Thymus (tissue), 11 donors: Measurements from ENCODE around the gene KCNMB1. TPM values are rescaled to one million over a fixed set of nuclear protein-coding genes. Genes with fewer than 3 reads are reported as not detected.
"Not testable (repeated sequence)": the region's sequence is repeated elsewhere in the genome, so short reads cannot be mapped to it uniquely, and the experiment has no call there.

ENCODE experiments used
- DNase-seq, 9 donors: peaks; one replicate each; pipeline ENCODE4 v3.0.0-alpha.2; 2013; ENCODE audit warnings: low spot score in 9 of 9, low read depth in 6 of 9, missing footprints in 1 of 9
- H3K27ac ChIP-seq, 2 donors: one replicate each; pipeline ENCODE4 v1.5.1; 2013; ENCODE audit warnings: control low read depth in 1 of 2, low read depth in 1 of 2, low read length in 1 of 2, mild to moderate bottlenecking in 1 of 2, moderate library complexity in 1 of 2
- H3K27me3 ChIP-seq, 2 donors: one replicate each; pipeline ENCODE4 v1.5.1; 2013; ENCODE audit warnings: low read length in 1 of 2; ENCODE audit not compliant: control insufficient read depth in 2 of 2, insufficient read depth in 1 of 2
- H3K36me3 ChIP-seq, 2 donors: one replicate each; pipeline ENCODE4 v1.5.1; 2013; ENCODE audit warnings: low read length in 1 of 2, mild to moderate bottlenecking in 1 of 2, moderate library complexity in 1 of 2; ENCODE audit not compliant: control insufficient read depth in 2 of 2, insufficient read depth in 2 of 2
- H3K4me1 ChIP-seq, 2 donors: one replicate each; pipeline ENCODE4 v1.5.1; 2013; ENCODE audit warnings: low read length in 2 of 2; ENCODE audit not compliant: control insufficient read depth in 2 of 2, insufficient read depth in 2 of 2
- H3K4me3 ChIP-seq, 2 donors: one replicate each; pipeline ENCODE4 v1.5.1; 2013; ENCODE audit warnings: low read length in 2 of 2, control low read depth in 1 of 2, mild to moderate bottlenecking in 1 of 2
- H3K9me3 ChIP-seq, 2 donors: one replicate each; pipeline ENCODE4 v1.5.1; 2013; ENCODE audit warnings: low read length in 1 of 2, mild to moderate bottlenecking in 1 of 2; ENCODE audit not compliant: control insufficient read depth in 2 of 2, insufficient read depth in 1 of 2
- WGBS: extraction: QIAGEN DNeasy Blood & Tissue Kit; methylation state at CpG from one replicate; pipeline ENCODE4 v1.1.7; 2013; 5-methylcytosine and 5-hydroxymethylcytosine counted together
- polyA plus RNA-seq: library from polyadenylated mRNA; stranded (reverse); fragments of 200-250 nt; gene quantifications from one replicate; pipeline ENCODE4 v1.2.3, GENCODE V29; 2013
- total RNA-seq: library from RNA; stranded (reverse); fragments of 120-200 nt; gene quantifications from one replicate; pipeline ENCODE4 v1.2.4, GENCODE V29; 2013
- donor health status: healthy.

The KCNMB1 gene
- total and polyA plus RNA-seq, 2 donors: 0.57 to 2.9 TPM

DNA sequence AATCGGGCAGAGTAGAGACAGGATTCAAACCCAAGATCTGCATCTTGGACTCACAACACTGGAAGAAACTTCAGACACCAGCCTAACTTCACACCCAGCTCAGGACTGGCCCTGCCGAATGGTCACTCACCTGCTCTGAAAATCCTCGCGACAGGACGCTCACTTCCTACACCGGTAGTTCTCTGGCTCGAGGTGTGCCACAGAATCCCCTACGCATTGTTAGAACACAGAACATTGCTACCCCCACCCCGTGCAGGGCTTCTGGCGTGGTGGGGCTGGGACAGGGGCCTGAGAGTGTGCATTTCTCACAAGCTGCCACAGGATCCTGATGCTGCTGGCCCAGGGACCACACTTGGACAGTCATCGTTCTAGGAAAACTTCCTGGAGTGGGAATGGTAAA lies 12.1 kb downstream of the KCNMB1 start:
- 97% methylated on average over 11 of the region's 11 CpGs for WGBS
- Histone ChIP-seq H3K9me3 (no peaks in the 10 kb centered on the region), H3K27ac (no peak overlapping the region), H3K36me3 (no peaks in the 10 kb centered on the region), H3K27me3 (no peaks in the 10 kb centered on the region), H3K4me1 (no peaks in the 10 kb centered on the region), H3K4me3 (no peak overlapping the region)
- DNase-seq: no peak

DNA sequence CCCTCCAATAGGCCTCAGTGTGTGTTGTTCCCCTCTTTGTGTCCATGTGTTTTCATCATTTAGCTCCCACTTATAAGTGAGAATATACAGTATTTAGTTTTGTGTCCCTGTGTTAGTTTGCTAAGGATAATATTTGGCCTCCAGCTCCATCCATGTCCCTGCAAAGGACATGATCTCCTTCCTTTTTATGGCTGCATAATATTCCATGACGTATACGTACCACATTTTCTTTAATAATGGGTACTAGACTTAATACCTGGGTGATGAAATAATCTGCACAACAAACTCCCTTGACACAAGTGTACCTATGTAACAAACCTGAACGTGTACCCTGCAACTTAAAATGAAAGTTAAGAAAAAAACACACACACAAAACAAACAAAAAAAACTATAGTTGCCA lies 12.6 kb downstream of the KCNMB1 start:
- not testable (repeated sequence) for H3K27ac ChIP-seq, H3K4me3 ChIP-seq, DNase-seq, H3K4me1 ChIP-seq, H3K9me3 ChIP-seq, H3K27me3 ChIP-seq, H3K36me3 ChIP-seq
- WGBS: 80% methylated on average over 3 of the region's 3 CpGs

DNA sequence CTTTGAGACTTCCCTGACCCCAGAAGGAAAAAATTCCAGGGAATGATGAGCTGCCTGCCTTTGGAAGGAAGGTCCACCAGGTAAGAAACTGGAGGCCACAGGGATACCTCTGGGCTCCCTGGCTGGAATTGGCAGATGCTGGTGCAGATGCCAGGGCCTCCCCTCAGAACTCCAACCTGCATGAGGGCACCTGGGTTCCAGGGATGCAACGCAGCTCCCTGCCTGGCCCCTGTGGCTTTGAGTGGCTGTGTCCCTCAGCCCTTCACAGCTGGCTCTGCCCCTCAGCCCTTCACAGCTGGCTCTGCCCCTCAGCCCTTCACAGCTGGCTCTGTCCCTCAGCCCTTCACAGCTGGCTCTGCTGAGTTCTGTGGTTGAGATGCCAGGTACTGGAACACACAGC lies 13.9 kb downstream of the KCNMB1 start:
- Histone ChIP-seq H3K36me3 (no peaks in the 10 kb centered on the region), H3K27ac (no peak overlapping the region), H3K4me1 (no peaks in the 10 kb centered on the region), H3K27me3 (no peaks in the 10 kb centered on the region), H3K4me3 (no peak overlapping the region), H3K9me3 (no peaks in the 10 kb centered on the region)
- DNase-seq: no peak
- 88% methylated on average over 1 of the region's 1 CpG for WGBS

DNA sequence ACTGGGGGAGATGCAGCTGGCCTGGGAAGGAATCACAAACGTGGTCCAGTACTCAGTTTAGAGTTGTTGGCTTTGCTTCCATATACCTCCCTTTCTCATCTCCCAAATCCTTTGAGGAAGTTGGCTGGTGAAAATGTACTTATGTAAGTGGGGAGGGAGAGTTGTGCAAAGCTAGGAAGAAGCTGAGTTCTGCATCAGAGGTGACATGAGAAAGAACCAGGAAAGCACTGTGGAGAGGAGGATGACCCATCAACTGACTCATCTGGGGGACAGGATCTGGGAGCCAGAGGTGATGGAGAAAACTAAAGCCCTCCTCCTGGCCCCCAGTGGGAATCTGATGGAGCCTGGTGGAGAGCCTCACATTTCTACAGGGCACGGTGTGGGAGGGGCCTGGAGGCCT lies 16.2 kb downstream of the KCNMB1 start:
- H3K36me3 ChIP-seq: no peaks in the 10 kb centered on the region
- no peak overlapping the region for H3K27ac ChIP-seq
- no peak for DNase-seq
- no peaks in the 10 kb centered on the region for H3K9me3 ChIP-seq
- WGBS: 96% methylated on average over 2 of the region's 2 CpGs
- no peaks in the 10 kb centered on the region for H3K4me1 ChIP-seq
- H3K27me3 ChIP-seq: no peaks in the 10 kb centered on the region
- no peak overlapping the region for H3K4me3 ChIP-seq

DNA sequence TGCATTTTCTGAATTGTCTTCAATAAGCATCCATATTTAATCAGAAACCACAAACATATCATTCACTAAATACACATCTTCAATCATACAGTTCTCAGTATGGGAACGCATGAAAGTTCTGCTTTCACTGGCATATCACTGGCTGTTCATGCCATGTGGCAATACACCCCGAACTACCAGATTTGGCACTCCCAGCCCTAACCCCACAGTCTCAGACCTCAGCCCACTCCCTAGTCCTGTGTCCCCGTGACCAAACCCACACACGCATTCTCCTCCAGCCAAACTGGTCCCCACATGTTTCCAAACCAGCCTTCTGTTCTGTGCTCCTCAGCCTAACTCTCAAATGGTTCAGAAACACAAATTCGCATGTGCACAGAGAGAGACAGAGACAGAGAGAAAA lies 20.6 kb downstream of the KCNMB1 start:
- no peaks in the 10 kb centered on the region for H3K4me1 ChIP-seq
- no peaks in the 10 kb centered on the region for H3K27me3 ChIP-seq
- no peaks in the 10 kb centered on the region for H3K9me3 ChIP-seq
- H3K27ac ChIP-seq: no peak overlapping the region
- H3K36me3 ChIP-seq: no peaks in the 10 kb centered on the region
- WGBS: 98% methylated on average over 5 of the region's 5 CpGs
- DNase-seq: no peak
- H3K4me3 ChIP-seq: no peak overlapping the region

DNA sequence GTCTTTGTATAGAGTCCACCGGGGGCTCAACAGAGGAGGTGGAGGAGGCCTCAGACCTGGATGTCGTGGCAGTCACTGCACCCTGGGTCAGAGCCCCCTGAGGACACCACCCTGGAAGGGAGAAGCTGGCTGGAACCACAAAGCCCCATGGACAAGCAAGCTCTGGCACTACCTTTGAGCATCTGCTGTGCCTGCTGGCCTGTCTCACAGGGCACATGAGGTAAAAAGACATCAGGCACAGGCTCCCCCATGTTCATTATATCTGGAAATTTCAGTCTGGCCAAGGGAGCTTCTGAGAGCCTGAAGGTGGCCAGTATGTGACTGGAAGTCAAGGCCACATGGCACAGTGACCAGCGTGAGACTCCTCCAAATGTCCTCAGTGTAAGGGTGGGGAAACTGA lies 22.9 kb downstream of the KCNMB1 start:
- H3K4me1 ChIP-seq: peaks cover 0 to 6% of the 10 kb centered on the region in 2 donors
- no peaks in the 10 kb centered on the region for H3K36me3 ChIP-seq
- DNase-seq: no peak
- WGBS: 96% methylated on average over 3 of the region's 3 CpGs
- no peaks in the 10 kb centered on the region for H3K9me3 ChIP-seq
- no peak overlapping the region for H3K27ac ChIP-seq
- no peaks in the 10 kb centered on the region for H3K27me3 ChIP-seq
- H3K4me3 ChIP-seq: no peak overlapping the region

DNA sequence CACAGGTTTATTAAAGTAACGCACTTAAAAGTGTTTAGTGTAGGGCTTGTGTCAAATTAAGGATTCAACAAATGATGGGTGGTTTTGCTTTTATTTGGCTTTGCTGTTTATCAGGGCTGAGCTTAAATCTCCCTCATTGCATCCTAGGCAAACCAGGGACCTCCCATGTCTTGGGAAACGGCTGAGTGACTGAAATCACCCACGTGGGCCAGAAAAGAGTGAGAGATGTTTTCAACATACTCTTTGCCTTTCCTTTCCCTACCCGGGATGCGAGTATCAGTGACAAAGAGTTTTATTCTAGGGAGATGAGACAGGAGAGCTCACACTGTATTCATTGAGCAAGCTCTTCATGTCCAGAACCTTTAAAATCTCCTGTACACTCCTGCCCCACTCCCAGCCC lies 23.3 kb downstream of the KCNMB1 start:
- H3K36me3 ChIP-seq: no peaks in the 10 kb centered on the region
- peaks cover 0 to 9% of the 10 kb centered on the region in 2 donors for H3K4me1 ChIP-seq
- H3K4me3 ChIP-seq: no peak overlapping the region
- DNase-seq: no peak
- WGBS: 96% methylated on average over 5 of the region's 5 CpGs
- H3K9me3 ChIP-seq: no peaks in the 10 kb centered on the region
- H3K27ac ChIP-seq: no peak overlapping the region
- H3K27me3 ChIP-seq: no peaks in the 10 kb centered on the region

DNA sequence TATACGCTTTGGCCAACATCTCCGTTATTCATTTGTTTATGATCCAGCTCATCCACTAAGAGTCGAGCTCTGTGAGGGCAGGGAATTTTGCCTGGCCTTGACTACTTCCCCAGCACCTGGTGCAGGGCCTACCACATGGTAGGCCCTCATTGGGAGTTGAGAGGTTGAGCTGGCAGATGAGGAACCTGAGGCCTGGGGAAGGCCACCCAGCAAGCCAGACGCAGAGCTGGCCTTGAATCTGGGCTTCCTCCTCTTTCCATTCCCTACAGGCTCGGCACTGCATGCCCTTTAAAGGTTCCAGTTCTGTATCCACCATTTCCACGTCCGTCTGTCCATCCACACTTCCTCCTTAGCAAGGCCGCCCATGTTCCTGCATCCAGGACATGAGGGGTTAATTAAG lies 24.2 kb downstream of the KCNMB1 start:
- no peaks in the 10 kb centered on the region for H3K36me3 ChIP-seq
- H3K9me3 ChIP-seq: no peaks in the 10 kb centered on the region
- no peak overlapping the region for H3K27ac ChIP-seq
- no peak overlapping the region for H3K4me3 ChIP-seq
- DNase-seq: no peak
- WGBS: 97% methylated on average over 8 of the region's 8 CpGs
- no peaks in the 10 kb centered on the region for H3K27me3 ChIP-seq
- H3K4me1 ChIP-seq: peaks cover 0 to 17% of the 10 kb centered on the region in 2 donors

DNA sequence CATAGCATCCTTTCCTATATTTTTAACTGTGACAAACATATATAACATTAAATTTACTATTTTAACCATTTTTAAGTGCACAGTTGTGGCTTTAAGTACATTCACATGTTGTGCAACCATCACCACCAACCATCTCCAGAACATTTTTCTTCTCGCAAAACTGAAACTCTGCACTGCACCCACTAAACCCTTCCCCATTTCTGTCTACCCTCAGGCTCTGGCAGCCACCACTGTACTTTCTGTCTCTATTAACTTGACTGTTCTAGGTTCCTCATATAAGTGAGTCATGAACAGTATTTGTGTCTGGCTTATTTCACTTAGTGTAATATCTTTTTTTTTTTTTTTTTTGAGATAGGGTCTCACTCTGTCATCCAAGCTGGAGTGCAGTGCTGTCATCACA lies 25.5 kb downstream of the KCNMB1 start:
- Histone ChIP-seq H3K36me3 (no peaks in the 10 kb centered on the region), H3K9me3 (no peaks in the 10 kb centered on the region), H3K27me3 (no peaks in the 10 kb centered on the region), H3K27ac (no peak overlapping the region), H3K4me1 (peaks cover 0 to 21% of the 10 kb centered on the region in 2 donors), H3K4me3 (no peak overlapping the region)
- 95% methylated on average over 1 of the region's 1 CpG for WGBS
- DNase-seq: no peak

DNA sequence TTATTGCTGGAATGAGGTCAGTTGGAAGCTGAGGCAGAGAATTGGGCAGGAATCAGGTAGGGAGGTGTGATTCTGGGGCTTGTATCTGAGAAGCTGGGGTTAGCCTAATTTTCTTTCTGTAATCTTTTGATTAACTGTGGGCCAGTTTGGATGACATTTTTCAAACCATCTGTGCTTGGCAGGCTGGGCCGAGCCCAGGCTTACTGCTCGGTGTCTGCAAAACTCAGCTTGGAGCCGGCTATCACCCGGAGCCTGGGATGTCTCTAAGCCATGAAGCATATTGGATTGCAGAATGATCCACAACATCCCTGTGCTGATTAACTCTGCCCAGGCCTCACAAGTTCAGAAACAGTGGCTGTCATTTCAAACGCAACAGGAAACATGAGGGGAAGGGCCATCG lies 26.5 kb downstream of the KCNMB1 start:
- no peaks in the 10 kb centered on the region for H3K36me3 ChIP-seq
- no peaks in the 10 kb centered on the region for H3K9me3 ChIP-seq
- WGBS: 88% methylated on average over 6 of the region's 6 CpGs
- no peak for DNase-seq
- H3K4me1 ChIP-seq: peaks cover 0 to 31% of the 10 kb centered on the region in 2 donors
- H3K4me3 ChIP-seq: no peak overlapping the region
- no peaks in the 10 kb centered on the region for H3K27me3 ChIP-seq
- peak overlapping the region in 1 of 2 donors; percentile 36 for H3K27ac ChIP-seq
